GM13977 (cell line): Measurements from ENCODE around the gene STRAP.
A peak's percentile ranks its signal among the peaks of the same experiment; 100 is the strongest.

Source experiments
- DNase-seq: peaks from one replicate; pipeline ENCODE4 v3.0.0; 2012; ENCODE audit warnings: low spot score
- CTCF ChIP-seq: IDR thresholded peaks from 2 replicates; pipeline ENCODE4 v1.5.1; 2012; ENCODE audit warnings: mild to moderate bottlenecking, control low read depth; ENCODE audit not compliant: insufficient read depth; ENCODE audit errors: extremely low read depth, missing control alignments
- in situ Hi-C: fragments of 300-500 bp; cut with MboI; formaldehyde crosslinking; loops from one replicate; pipeline ENCODE4 v1.12.0; 2022; ENCODE audit warnings: low sequenced_read_pairs, low pct_unique_long_range_greater_than_20kb, mixed read lengths, inconsistent platforms; ENCODE audit not compliant: unreplicated experiment

STRAP gene

GRCh38 chr12:15855646-15856045, 26.5 kb upstream of the STRAP start:
- no peak for TF ChIP-seq CTCF
- in situ Hi-C loops, result loop anchor here (10.0 to 25.0 kb wide), 2 partner anchors 261 to 618 kb away; no protein-coding TSS in a partner anchor
- no peak for DNase-seq

GRCh38 chr12:15856097-15856982, 25.8 kb upstream of the STRAP start:
- TF ChIP-seq CTCF, result peak; percentile 69
- peak; percentile 27 for DNase-seq
- in situ Hi-C loops, result loop anchor here (10.0 to 25.0 kb wide), 2 partner anchors 262 to 619 kb away; no protein-coding TSS in a partner anchor

- TF ChIP-seq CTCF, result no peak
- in situ Hi-C loops, result loop anchor here (10.0 to 25.0 kb wide), 2 partner anchors 264 to 621 kb away; no protein-coding TSS in a partner anchor
- DNase-seq, result no peak
Observed at GRCh38 chr12:15858353-15858752, 23.8 kb upstream of the STRAP start.

GRCh38 chr12:15859116-15859515, 23.1 kb upstream of the STRAP start:
- no peak for DNase-seq
- in situ Hi-C loops, result loop anchor here (10.0 to 25.0 kb wide), 2 partner anchors 264 to 622 kb away; no protein-coding TSS in a partner anchor

GRCh38 chr12:15861404-15861803, 20.8 kb upstream of the STRAP start:
- in situ Hi-C loops, result loop anchor here (25.0 kb wide), 1 partner anchor 624 kb away; no protein-coding TSS in a partner anchor
- no peak for TF ChIP-seq CTCF
- no peak for DNase-seq

More at GRCh38 chr12:15859116-15859515, 23.1 kb upstream of the STRAP start:
- TF ChIP-seq CTCF, result no peak

- DNase-seq, result no peak
- in situ Hi-C loops, result loop anchor here (25.0 kb wide), 1 partner anchor 626 kb away; no protein-coding TSS in a partner anchor
Observed at GRCh38 chr12:15862840-15863239, 19.3 kb upstream of the STRAP start.

More at GRCh38 chr12:15862840-15863239, 19.3 kb upstream of the STRAP start:
- no peak for TF ChIP-seq CTCF
